ENCODE results near the gene TRERF1. TPM values are rescaled to one million over a fixed set of nuclear protein-coding genes. Genes with fewer than 3 reads are reported as not detected.

The TRERF1 gene
- total RNA-seq (2022; extraction: Qiagen RNA extraction; ENCODE audit: low read depth) = 5.3 to 8.8 TPM (median 7.4 TPM) in 5 replicates

GRCh38 chr6:42451333-42452170 is at the start of gene TRERF1:
TSS of gene TRERF1 (minus strand) at chr6:42451926. CDS start at chr6:42269590, 182,336 bp downstream.

GRCh38 chr6:42217519-42218367 is 234.0 kb downstream of the TRERF1 start, which contains the start of gene MRPS10:
TSS of gene MRPS10 (minus strand) at chr6:42217861. CDS start at chr6:42217849, 12 bp downstream.

Other genes with a start within 250 kb of the TRERF1 start
- 26.8 to 42.1 TPM (median 39.1 TPM) in 5 replicates for gene MRPS10, start 234.1 kb downstream of the TRERF1 start, total RNA-seq (2022; extraction: Qiagen RNA extraction; ENCODE audit: low read depth)
- 4.8 to 7.5 TPM (median 6.6 TPM) in 5 replicates for gene UBR2, start 112.1 kb upstream of the TRERF1 start, total RNA-seq (2022; extraction: Qiagen RNA extraction; ENCODE audit: low read depth)